Measurements from ENCODE around the gene PGC. TPM values are rescaled to one million over a fixed set of nuclear protein-coding genes. Genes with fewer than 3 reads are reported as not detected.

Gene PGC
- total and polyA plus RNA-seq, 2 of the 8 experiments (the other 6 are each of a cell fraction or from before 2014, with no cell fraction given) = 0.09 TPM; not detected in 1

DNA sequence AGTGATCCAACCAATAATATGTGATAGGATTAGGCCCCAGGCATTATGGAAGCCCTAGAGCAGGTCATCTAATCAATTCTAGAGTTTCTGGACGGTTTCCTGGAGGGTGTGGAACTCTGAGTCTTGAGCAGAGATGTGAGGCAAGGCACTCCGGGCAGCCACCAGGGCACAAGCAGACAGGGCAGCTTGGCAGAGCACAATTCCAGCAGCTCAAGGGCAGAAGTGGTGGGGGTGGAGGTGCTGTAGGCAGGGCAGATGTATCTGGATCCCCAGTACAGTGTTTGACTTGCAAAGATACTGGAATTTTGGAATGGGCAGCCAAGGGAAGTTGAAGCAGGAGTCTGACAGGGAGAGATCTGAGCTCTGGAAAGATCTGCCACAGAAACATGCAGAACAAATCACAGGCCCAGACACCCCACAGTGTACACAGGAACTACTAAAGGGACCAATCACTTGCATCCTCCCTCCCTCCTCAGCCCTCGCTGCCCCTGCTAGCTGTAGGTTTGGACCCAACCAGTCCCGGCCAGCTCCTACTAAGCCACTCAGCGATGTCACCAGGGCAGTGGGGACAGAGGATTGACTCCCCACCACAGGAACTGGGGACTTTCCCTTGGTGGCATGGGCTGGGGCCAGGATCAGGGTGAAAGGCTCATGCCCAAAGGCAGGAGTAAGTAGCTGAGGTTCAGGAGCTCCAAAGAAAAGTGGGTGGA is 58.8 kb downstream of the PGC start:
- Histone ChIP-seq H3K79me1 (ENCODE audit: low read depth, low read length) (no peaks in the 10 kb centered on the region), H3K9me3 (ENCODE audit: insufficient read depth in 2 of 2, low read depth in 1 of 2, low read length in 1 of 2) (no peaks in the 10 kb centered on the region), H2AK5ac (ENCODE audit: low read depth, low read length) (no peak overlapping the region), H3K56ac (replicated peaks; ENCODE audit: insufficient read length, low read depth, low read length) (no peak overlapping the region), H4K8ac (ENCODE audit: extremely low read depth, insufficient read depth, low read length) (peak overlapping the region; percentile 29; the same call in 1 of the 2 replicates), H3K4ac (replicated peaks; ENCODE audit: insufficient read length, low read depth, low read length) (no peak overlapping the region), H2BK12ac (ENCODE audit: low read depth, low read length) (no peak overlapping the region; the same call in 1 of the 2 replicates), H3K27ac (ENCODE audit: low read depth, low read length) (no peak overlapping the region), H3K4me2 (ENCODE audit: insufficient read depth in 1 of 2, low read depth in 2 of 2, low read length in 2 of 2) (no peak overlapping the region), H3K27me3 (replicated peaks in 1 of 4; ENCODE audit: control insufficient read depth in 3 of 4, extremely low read depth in 1 of 4, insufficient read depth in 3 of 4, low read length in 3 of 4) (peaks cover 0 to under 1% (median 0%) of the 10 kb centered on the region in 4 experiments; a peak in 3 of 7 replicates), H3K23ac (ENCODE audit: insufficient read length) (no peak overlapping the region), H3K18ac (ENCODE audit: extremely low read depth, low read length) (no peak overlapping the region), H2BK15ac (ENCODE audit: low read length) (peak overlapping the region; percentile 63; the same call in 1 of the 2 replicates), H3K36me3 (ENCODE audit: control insufficient read depth in 2 of 4, insufficient read depth in 4 of 4, low read length in 3 of 4) (no peaks in the 10 kb centered on the region), H2AFZ (ENCODE audit: low read length) (no peak overlapping the region), H2BK20ac (ENCODE audit: low read length) (no peak overlapping the region), H3K23me2 (ENCODE audit: low read depth, low read length) (peaks cover under 1% of the 10 kb centered on the region; the same call in 1 of the 2 replicates), H4K91ac (replicated peaks; ENCODE audit: insufficient read length, low read length) (no peak overlapping the region), H4K20me1 (replicated peaks in 1 of 2; ENCODE audit: control insufficient read depth in 1 of 2, insufficient read depth in 2 of 2, low read length in 2 of 2) (no peaks in the 10 kb centered on the region), H3K79me2 (ENCODE audit: control insufficient read depth in 1 of 2, insufficient read depth in 2 of 2, low read length in 2 of 2) (no peaks in the 10 kb centered on the region), H2BK5ac (ENCODE audit: low read depth, low read length) (no peak overlapping the region), H3K9ac (replicated peaks in 1 of 4; ENCODE audit: extremely low read depth in 1 of 4, low read depth in 3 of 4, low read length in 3 of 4) (no peak overlapping the region), H2BK120ac (replicated peaks; ENCODE audit: low read depth, low read length) (no peak overlapping the region), H3K4me3 (ENCODE audit: extremely low read depth in 1 of 4, insufficient read depth in 2 of 4, low read depth in 3 of 4, low read length in 4 of 4) (no peak overlapping the region), H3K4me1 (replicated peaks in 1 of 4; ENCODE audit: control insufficient read depth in 3 of 4, insufficient read depth in 4 of 4, low read length in 3 of 4) (peaks cover 5 to 20% (median 8%) of the 10 kb centered on the region in 4 experiments; a peak in 6 of 7 replicates), H4K5ac (ENCODE audit: insufficient read length, low read depth, low read length) (no peak overlapping the region), H3K14ac (ENCODE audit: insufficient read length) (no peak overlapping the region)
- 86% methylated on average over 5 of the region's 5 CpGs; no CpG with 5 or more reads in 1 of the 2 experiments for WGBS, 2 experiments (ENCODE audit: extremely low coverage in 1 of 2, insufficient coverage in 1 of 2, insufficient read length in 1 of 2, insufficient replicate concordance in 2 of 2, low coverage in 1 of 2, low lambda C conversion rate in 2 of 2, missing lambda C conversion rate in 1 of 2)
- TF ChIP-seq CBX8 (IDR thresholded peaks at IDR 0.05; ENCODE audit: borderline replicate concordance, low read depth, low read length) = no peak
- no peak for TF ChIP-seq TAF1 (IDR thresholded peaks at IDR 0.05; ENCODE audit: low read depth, low read length)
- no peak for TF ChIP-seq RFX5 (IDR thresholded peaks at IDR 0.05; ENCODE audit: borderline replicate concordance, low read depth, low read length)
- TF ChIP-seq TEAD4 (IDR thresholded peaks at IDR 0.05; ENCODE audit: low read depth, low read length) = no peak
- POLR2A ChIA-PET (ENCODE audit: partially characterized antibody) = interaction anchor here (0.6 to 1.4 kb wide), 3 partner anchors 27 to 516 kb away, joined by 3 read pairs; no protein-coding TSS in a partner anchor
- CTCF ChIA-PET (ENCODE audit: partially characterized antibody) = interaction anchor here (0.6 to 14.1 kb wide), 20 partner anchors 8 to 809 kb away, joined by 3 to 299 read pairs (median 4); no protein-coding TSS in a partner anchor
- no peak for FAIRE-seq
- no peak for DNase-seq (ENCODE audit: low read depth in 1 of 2, low spot score in 2 of 2)

Measured in H1 (cell line).